A673 (cell line): ENCODE results near the gene CENPL. TPM values are rescaled to one million over a fixed set of nuclear protein-coding genes. Genes with fewer than 3 reads are reported as not detected.

Experiments
- BruUV-seq: library from RNA; stranded (reverse); fragments of 400-500 nt; replicated peaks from 2 replicates; lab custom pipeline; 2021; lab: Mats Ljungman, UMichigan
- CTCF ChIA-PET: fragments of 300-600 bp; sonication (Branson Sonifier 250); formaldehyde crosslinking; loops from one replicate; lab custom pipeline; 2022; ENCODE audit warnings: antibody characterized with exemption; lab: Charles Lee
- POLR2A ChIA-PET: fragments of 300-600 bp; sonication (Branson Sonifier 250); formaldehyde crosslinking; loops from one replicate; lab custom pipeline; 2022; ENCODE audit warnings: antibody characterized with exemption; ENCODE audit not compliant: low non-redundant PET; lab: Charles Lee
- DNase-seq: peaks from one replicate; pipeline ENCODE4 v3.0.0-alpha.2; 2015; ENCODE audit warnings: low spot score
- H3K27ac ChIP-seq: fragments of 200-600 bp; sonication (generic); 2 replicates; pipeline ENCODE4 v1.5.1; 2016; ENCODE audit warnings: mixed run types, low read depth, mild to moderate bottlenecking, mixed read lengths, antibody characterized with exemption, low read length; ENCODE audit not compliant: poor library complexity, severe bottlenecking
- H3K27me3 ChIP-seq: fragments of 200-600 bp; sonication (generic); replicated peaks from 2 replicates; pipeline ENCODE4 v1.6.1; 2017; ENCODE audit warnings: mixed run types, low read depth, mild to moderate bottlenecking, mixed read lengths, antibody characterized with exemption, low read length; ENCODE audit not compliant: insufficient read depth, poor library complexity
- H3K36me3 ChIP-seq: fragments of 200-600 bp; sonication (generic); 2 replicates; pipeline ENCODE4 v1.6.1; 2016; ENCODE audit warnings: mixed run types, mild to moderate bottlenecking, mixed read lengths, antibody characterized with exemption, low read length; ENCODE audit not compliant: insufficient read depth, poor library complexity, severe bottlenecking
- H3K4me1 ChIP-seq: fragments of 200-600 bp; sonication (generic); 2 replicates; pipeline ENCODE4 v1.6.1; 2017; ENCODE audit warnings: mixed run types, mild to moderate bottlenecking, mixed read lengths, antibody characterized with exemption, low read length; ENCODE audit not compliant: insufficient read depth, poor library complexity, severe bottlenecking
- H3K4me3 ChIP-seq: fragments of 200-600 bp; sonication (generic); 2 replicates; pipeline ENCODE4 v1.5.1; 2016; ENCODE audit warnings: low read depth, mixed run types, mild to moderate bottlenecking, mixed read lengths, low read length; ENCODE audit not compliant: poor library complexity, severe bottlenecking
- H3K9me3 ChIP-seq: fragments of 200-600 bp; sonication (generic); 2 replicates; pipeline ENCODE4 v1.6.1; 2016; ENCODE audit warnings: mixed run types, low read depth, mild to moderate bottlenecking, mixed read lengths, antibody characterized with exemption, low read length; ENCODE audit not compliant: poor library complexity, severe bottlenecking
- CTCF ChIP-seq: fragments of 300-800, 200-600 bp; sonication (generic); conservative IDR thresholded peaks from 2 replicates; pipeline ENCODE4 v1.5.1; 2017; ENCODE audit warnings: low read depth, mild to moderate bottlenecking, antibody characterized with exemption, low read length, moderate library complexity, mixed read lengths
- EZH2 ChIP-seq: fragments of 200-600 bp; sonication (generic); IDR thresholded peaks from 2 replicates; pipeline ENCODE4 v1.6.1; 2017; ENCODE audit warnings: borderline replicate concordance, low read depth, mild to moderate bottlenecking, mixed read lengths, antibody characterized with exemption, low read length; ENCODE audit not compliant: poor library complexity, severe bottlenecking
- intact Hi-C: fragments of 100-400 bp; cut with micrococcal nuclease; formaldehyde crosslinking; loops from one replicate; pipeline ENCODE4 v1.10.0; 2022; ENCODE audit not compliant: unreplicated experiment
- total RNA-seq: library from RNA; stranded (reverse); gene quantifications from 2 replicates; pipeline ENCODE4 v1.2.3, GENCODE V29; 2021

CENPL gene
- total RNA-seq, 1 experiment from 2014 or later = 34.3 TPM

GRCh38 chr1:173753830-173754229, 70.9 kb downstream of the CENPL start:
- CTCF ChIA-PET = no interaction called here
- DNase-seq = no peak
- TF ChIP-seq EZH2 (no peak), CTCF (no peak)
- POLR2A ChIA-PET = no interaction called here
- no TSS peak for BruUV-seq
- Histone ChIP-seq H3K4me1 (no peaks in the 10 kb centered on the region), H3K9me3 (no peaks in the 10 kb centered on the region), H3K36me3 (peaks cover 7% of the 10 kb centered on the region), H3K4me3 (no peak overlapping the region), H3K27ac (no peak overlapping the region), H3K27me3 (no peaks in the 10 kb centered on the region)
- intact Hi-C loops = no loop called here

Other genes starting within 250 kb of the CENPL start
- not detected in 2 replicates for gene SLC9C2, start 221.8 kb downstream of the CENPL start, total RNA-seq
- not detected in 2 replicates for gene TEX50, start 189.5 kb downstream of the CENPL start, total RNA-seq
- gene ANKRD45, start 155.0 kb downstream of the CENPL start, total RNA-seq = 0.73 and 0.98 TPM in 2 replicates
- gene KLHL20, start 109.9 kb downstream of the CENPL start, total RNA-seq = 17.7 and 18.4 TPM in 2 replicates
- 41.6 and 43.4 TPM in 2 replicates for gene DARS2, start 210 bp downstream of the CENPL start, total RNA-seq
- gene GAS5, start 43.1 kb upstream of the CENPL start, total RNA-seq = 479 and 503 TPM in 2 replicates
- gene ZBTB37, start 43.5 kb upstream of the CENPL start, total RNA-seq = 15.8 and 17.2 TPM in 2 replicates
- not detected in 2 replicates for gene SERPINC1, start 92.4 kb upstream of the CENPL start, total RNA-seq
- 27.2 and 28.0 TPM in 2 replicates for gene RC3H1, start 197.5 kb upstream of the CENPL start, total RNA-seq